Measurements from ENCODE around the gene HYCC1.
"Not testable (repeated sequence)": the region's sequence is repeated elsewhere in the genome, so short reads cannot be mapped to it uniquely, and the experiment has no call there.

Gene HYCC1

GRCh38 chr7:22983257-22983855 lies 30.6 kb downstream of the HYCC1 start:
- no peak for DNase-seq (ENCODE audit: low read depth)

GRCh38 chr7:22980422-22980821 lies 33.5 kb downstream of the HYCC1 start:
- no peak for DNase-seq (ENCODE audit: low read depth)

DNA sequence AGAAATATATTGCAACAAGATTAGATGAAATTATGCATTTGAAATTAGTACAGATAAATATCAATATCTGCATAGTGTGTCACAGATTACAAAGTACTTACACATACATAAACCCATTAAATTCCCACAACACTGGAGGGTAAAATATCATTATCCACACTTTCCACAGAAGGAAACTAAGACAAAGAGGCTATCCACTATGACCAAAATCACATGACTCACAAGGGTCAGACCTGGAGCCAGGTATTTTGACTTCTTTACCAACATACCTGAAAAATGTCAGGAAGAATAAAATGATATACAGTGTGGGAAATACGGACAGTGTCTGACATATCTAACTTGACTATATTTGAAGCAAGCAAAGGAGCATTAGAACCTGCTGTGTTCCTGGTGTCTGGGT lies 34.1 kb downstream of the HYCC1 start:
- DNase-seq (ENCODE audit: low read depth), result no peak

GRCh38 chr7:22979251-22979650 lies 34.7 kb downstream of the HYCC1 start:
- DNase-seq (ENCODE audit: low read depth), result no peak

DNA sequence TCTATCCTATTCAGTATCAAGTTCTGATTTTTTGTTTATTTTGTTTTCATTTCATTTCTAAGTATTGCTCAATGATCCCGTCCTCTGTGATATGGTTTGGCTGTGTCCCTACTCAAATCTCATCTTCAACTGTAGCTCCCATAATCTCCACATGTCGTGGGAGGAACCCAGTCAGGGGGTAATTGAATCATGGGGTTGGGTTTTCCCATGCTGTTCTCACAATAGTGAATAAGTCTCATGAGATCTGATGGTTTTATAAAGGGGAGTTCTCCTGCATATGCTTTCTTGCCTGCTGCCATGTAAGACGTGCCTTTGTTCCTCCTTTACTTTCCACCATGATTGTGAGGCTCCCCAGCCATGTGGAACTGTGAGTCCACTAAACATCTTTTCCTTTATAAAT lies 39.3 kb downstream of the HYCC1 start:
- DNase-seq (ENCODE audit: low read depth), result not testable (repeated sequence)

DNA sequence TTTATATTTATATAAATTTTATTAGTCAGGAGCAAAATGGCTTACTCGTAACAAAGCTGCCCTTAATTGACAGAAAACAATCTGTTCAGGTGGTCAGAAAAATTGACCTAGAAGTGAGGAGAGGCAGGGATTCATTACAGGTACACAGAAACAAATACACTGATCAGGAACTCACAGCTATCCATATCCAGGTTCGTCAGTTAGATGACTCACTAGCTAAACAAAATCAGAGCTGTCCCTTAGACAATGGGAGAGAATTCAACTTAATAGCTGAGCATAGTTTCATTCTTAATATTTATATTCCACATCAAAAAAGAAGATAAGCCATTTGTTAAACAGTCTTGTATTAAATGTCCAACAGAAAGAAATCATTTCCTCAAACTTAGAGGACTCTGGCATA lies 41.7 kb downstream of the HYCC1 start:
- DNase-seq (ENCODE audit: low read depth), result no peak

- no peak for DNase-seq (ENCODE audit: low read depth)
Observed at GRCh38 chr7:22969010-22969431, 44.9 kb downstream of the HYCC1 start.

All from activated T-cell treated with anti-CD3 and anti-CD28 coated beads for 48 hours (primary cell).